Measurements from ENCODE around the gene CACNA2D1. TPM values are rescaled to one million over a fixed set of nuclear protein-coding genes. Genes with fewer than 3 reads are reported as not detected.

The CACNA2D1 gene
- total RNA-seq, 1 donor from 2014 or later = 1.5 TPM

- H3K4me3 ChIP-seq = no peak overlapping the region
- DNase-seq (ENCODE audit: low spot score) = no peak
- Mint-ChIP-seq H3K36me3 (no peaks in the 10 kb centered on the region), H3K4me1 (no peaks in the 10 kb centered on the region), H3K27ac (no peak overlapping the region), H3K27me3 (ENCODE audit: insufficient read depth, low read depth) (no peaks in the 10 kb centered on the region), H3K4me3 (no peak overlapping the region), H3K9me3 (no peaks in the 10 kb centered on the region)
- no peak overlapping the region for H3K9ac ChIP-seq
- H3K4me2 ChIP-seq = no peak overlapping the region
- H3K27ac ChIP-seq = no peak overlapping the region
- peak overlapping the region; percentile 5 for H2AFZ ChIP-seq (replicated peaks)
- H3K27me3 ChIP-seq = no peaks in the 10 kb centered on the region
- TF ChIP-seq, protein P1, sequence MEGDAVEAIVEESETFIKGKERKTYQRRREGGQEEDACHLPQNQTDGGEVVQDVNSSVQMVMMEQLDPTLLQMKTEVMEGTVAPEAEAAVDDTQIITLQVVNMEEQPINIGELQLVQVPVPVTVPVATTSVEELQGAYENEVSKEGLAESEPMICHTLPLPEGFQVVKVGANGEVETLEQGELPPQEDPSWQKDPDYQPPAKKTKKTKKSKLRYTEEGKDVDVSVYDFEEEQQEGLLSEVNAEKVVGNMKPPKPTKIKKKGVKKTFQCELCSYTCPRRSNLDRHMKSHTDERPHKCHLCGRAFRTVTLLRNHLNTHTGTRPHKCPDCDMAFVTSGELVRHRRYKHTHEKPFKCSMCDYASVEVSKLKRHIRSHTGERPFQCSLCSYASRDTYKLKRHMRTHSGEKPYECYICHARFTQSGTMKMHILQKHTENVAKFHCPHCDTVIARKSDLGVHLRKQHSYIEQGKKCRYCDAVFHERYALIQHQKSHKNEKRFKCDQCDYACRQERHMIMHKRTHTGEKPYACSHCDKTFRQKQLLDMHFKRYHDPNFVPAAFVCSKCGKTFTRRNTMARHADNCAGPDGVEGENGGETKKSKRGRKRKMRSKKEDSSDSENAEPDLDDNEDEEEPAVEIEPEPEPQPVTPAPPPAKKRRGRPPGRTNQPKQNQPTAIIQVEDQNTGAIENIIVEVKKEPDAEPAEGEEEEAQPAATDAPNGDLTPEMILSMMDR (IDR thresholded peaks at IDR 0.05) = no peak
- no peak for TF ChIP-seq EZH2phosphoT487 (IDR thresholded peaks at IDR 0.05)
- TF ChIP-seq EZH2 (IDR thresholded peaks at IDR 0.05) = no peak
- H3K9me3 ChIP-seq (ENCODE audit: low read depth) = no peaks in the 10 kb centered on the region
- no peaks in the 10 kb centered on the region for H3F3A ChIP-seq (ENCODE audit: low read depth)
- H3K79me2 ChIP-seq (ENCODE audit: low read depth) = no peaks in the 10 kb centered on the region
- H3K4me1 ChIP-seq = no peaks in the 10 kb centered on the region
- no peaks in the 10 kb centered on the region for H4K20me1 ChIP-seq (ENCODE audit: low read depth)
- H3K36me3 ChIP-seq = no peaks in the 10 kb centered on the region
Observed at GRCh38 chr7:81949306-81949705, 494.3 kb downstream of the CACNA2D1 start.

DNA sequence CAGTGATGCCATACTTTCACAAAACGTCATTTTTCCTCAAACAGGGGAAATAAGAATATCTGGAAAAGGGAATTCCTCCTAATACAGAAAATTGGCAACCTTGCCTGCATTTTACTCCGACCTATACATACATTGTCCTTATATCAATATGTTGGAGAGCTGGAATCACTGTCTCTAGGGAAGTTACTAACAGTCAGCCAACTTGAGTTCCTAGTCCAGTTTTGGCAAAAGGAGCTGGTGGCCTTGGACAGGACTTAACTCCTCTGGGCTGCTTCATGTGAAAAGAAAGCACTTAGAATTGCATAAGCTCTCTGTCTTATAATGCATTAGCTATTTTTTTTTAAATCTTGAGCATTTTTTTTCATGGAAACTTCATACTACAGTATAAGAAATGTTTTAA, 499.5 kb downstream of the CACNA2D1 start:
- H3K9me3 ChIP-seq (ENCODE audit: low read depth) = no peaks in the 10 kb centered on the region
- H3K27ac Mint-ChIP-seq = no peak overlapping the region
- no peaks in the 10 kb centered on the region for H3K4me1 Mint-ChIP-seq
- H3K4me1 ChIP-seq = no peaks in the 10 kb centered on the region
- no peak overlapping the region for H3K4me3 Mint-ChIP-seq
- no peak overlapping the region for H3K9ac ChIP-seq
- no peak for TF ChIP-seq EZH2 (IDR thresholded peaks at IDR 0.05)
- no peak for TF ChIP-seq EZH2phosphoT487 (IDR thresholded peaks at IDR 0.05)
- TF ChIP-seq, protein P1 (IDR thresholded peaks at IDR 0.05) = no peak
- no peaks in the 10 kb centered on the region for H3K27me3 Mint-ChIP-seq (ENCODE audit: insufficient read depth, low read depth)
- H3F3A ChIP-seq (ENCODE audit: low read depth) = no peaks in the 10 kb centered on the region
- no peak overlapping the region for H3K4me3 ChIP-seq
- no peaks in the 10 kb centered on the region for H3K9me3 Mint-ChIP-seq
- H3K27me3 ChIP-seq = no peaks in the 10 kb centered on the region
- H2AFZ ChIP-seq (replicated peaks) = peak overlapping the region; percentile 21
- DNase-seq (ENCODE audit: low spot score) = no peak
- H4K20me1 ChIP-seq (ENCODE audit: low read depth) = no peaks in the 10 kb centered on the region
- no peaks in the 10 kb centered on the region for H3K79me2 ChIP-seq (ENCODE audit: low read depth)
- no peaks in the 10 kb centered on the region for H3K36me3 Mint-ChIP-seq
- no peak overlapping the region for H3K4me2 ChIP-seq
- H3K36me3 ChIP-seq = no peaks in the 10 kb centered on the region
- no peak overlapping the region for H3K27ac ChIP-seq

DNA sequence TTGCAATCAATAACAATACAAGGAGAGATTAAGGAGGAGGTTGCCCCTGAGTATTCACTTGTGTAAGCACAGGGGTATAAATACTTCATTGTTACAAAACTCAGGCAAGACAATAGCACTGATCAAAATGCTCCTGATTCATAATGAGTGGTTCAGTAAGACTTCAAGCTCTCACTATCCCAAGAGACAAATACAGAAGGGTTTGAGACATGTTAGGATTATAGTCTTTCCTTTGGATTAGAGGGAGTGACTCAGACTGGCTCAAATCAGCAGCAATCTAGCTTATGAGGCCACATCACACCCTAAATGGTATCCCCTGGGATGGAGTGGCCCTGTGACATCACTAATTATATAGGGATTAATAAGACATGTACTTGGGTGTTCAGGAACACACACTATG, 506.5 kb downstream of the CACNA2D1 start:
- H3K27ac ChIP-seq = no peak overlapping the region

More for the DNA sequence above, 506.5 kb downstream of the CACNA2D1 start:
- peaks cover 2% of the 10 kb centered on the region for H3K27me3 Mint-ChIP-seq (ENCODE audit: insufficient read depth, low read depth)
- Histone ChIP-seq H3K36me3 (no peaks in the 10 kb centered on the region), H3K79me2 (ENCODE audit: low read depth) (no peaks in the 10 kb centered on the region), H3K9me3 (ENCODE audit: low read depth) (no peaks in the 10 kb centered on the region), H4K20me1 (ENCODE audit: low read depth) (no peaks in the 10 kb centered on the region), H2AFZ (replicated peaks) (no peak overlapping the region), H3K9ac (no peak overlapping the region), H3F3A (ENCODE audit: low read depth) (no peaks in the 10 kb centered on the region), H3K4me1 (peaks cover 4% of the 10 kb centered on the region), H3K27me3 (no peaks in the 10 kb centered on the region), H3K4me3 (no peak overlapping the region), H3K4me2 (no peak overlapping the region)
- H3K9me3 Mint-ChIP-seq = no peaks in the 10 kb centered on the region
- H3K36me3 Mint-ChIP-seq = no peaks in the 10 kb centered on the region
- DNase-seq (ENCODE audit: low spot score) = no peak
- H3K4me3 Mint-ChIP-seq = no peak overlapping the region
- no peaks in the 10 kb centered on the region for H3K4me1 Mint-ChIP-seq
- no peak overlapping the region for H3K27ac Mint-ChIP-seq
- TF ChIP-seq EZH2 (IDR thresholded peaks at IDR 0.05) (no peak), EZH2phosphoT487 (IDR thresholded peaks at IDR 0.05) (no peak)
- TF ChIP-seq, protein P1 (IDR thresholded peaks at IDR 0.05) = no peak

Data from neural progenitor cell (in vitro differentiated cells).